Aorta (tissue), 5 donors: ENCODE data around the gene FAR1. TPM values are rescaled to one million over a fixed set of nuclear protein-coding genes. Genes with fewer than 3 reads are reported as not detected.

Experiments
- ATAC-seq: fragments of 200-7000 bp; cut with Tn5 transposase; one replicate; pipeline ENCODE4 v1.9.1; 2022; ENCODE audit warnings: moderate library complexity; ENCODE audit not compliant: low FRiP score
- DNase-seq, 2 donors: peaks; one replicate each; pipeline ENCODE4 v3.0.0-alpha.2; 2020
- H3K27ac ChIP-seq, 2 donors: one replicate each; pipeline ENCODE4 v1.5.1; 2013; ENCODE audit warnings: low read length in 2 of 2, mild to moderate bottlenecking in 2 of 2, moderate library complexity in 2 of 2, control low read depth in 1 of 2, inconsistent platforms in 1 of 2, low read depth in 1 of 2
- H3K27me3 ChIP-seq, 2 donors: one replicate each; pipeline ENCODE4 v1.6.1; 2013; ENCODE audit warnings: control low read depth in 1 of 2, low read length in 1 of 2, mild to moderate bottlenecking in 1 of 2, moderate library complexity in 1 of 2; ENCODE audit not compliant: insufficient read depth in 2 of 2, control insufficient read depth in 1 of 2
- H3K36me3 ChIP-seq, 2 donors: one replicate each; pipeline ENCODE4 v1.6.1; 2013; ENCODE audit warnings: control low read depth in 1 of 2, low read length in 1 of 2, mild to moderate bottlenecking in 1 of 2; ENCODE audit not compliant: insufficient read depth in 2 of 2, control insufficient read depth in 1 of 2
- H3K4me1 ChIP-seq, 2 donors: one replicate each; pipeline ENCODE4 v1.6.1; 2013; ENCODE audit warnings: low read length in 2 of 2, control low read depth in 1 of 2, mild to moderate bottlenecking in 1 of 2, moderate library complexity in 1 of 2; ENCODE audit not compliant: insufficient read depth in 2 of 2, control insufficient read depth in 1 of 2
- H3K4me3 ChIP-seq, 2 donors: one replicate each; pipeline ENCODE4 v1.5.1; 2013; ENCODE audit warnings: low read length in 2 of 2, control low read depth in 1 of 2, mild to moderate bottlenecking in 1 of 2
- H3K9me3 ChIP-seq: one replicate; pipeline ENCODE4 v1.6.1; 2013; ENCODE audit warnings: mild to moderate bottlenecking, low read length; ENCODE audit not compliant: control insufficient read depth
- WGBS, 2 donors: extraction: QIAGEN DNeasy Blood & Tissue Kit; methylation state at CpG; one replicate each; pipeline ENCODE4 v1.1.7; 2013; 5-methylcytosine and 5-hydroxymethylcytosine counted together
- intact Hi-C, 2 donors: fragments of 100-400 bp; cut with DNase I; formaldehyde crosslinking; loops; one replicate each; pipeline versions ENCODE4 v1.14.2 to v1.15.0; 2022
- polyA plus RNA-seq, 2 donors: library from polyadenylated mRNA; stranded (reverse); fragments of 200-250 nt; gene quantifications; one replicate each; pipeline ENCODE4 v1.2.3, GENCODE V29; 2013
- total RNA-seq, 2 donors: library from RNA; stranded (reverse); fragmentation: NEBNext Ultra II Directional; extraction: Animal tissue kit (Norgen Biotek cat#: 25700); gene quantifications; one replicate each; pipeline ENCODE4 v1.2.1, GENCODE V29; 2021
- donor health status: healthy with polysubstance abuse.
- donor health status: Bipolar disorder and iron deficiency.
- donor health status: DM: no; HTN: no; CAD: no.
- donor health status: DM: no; HTN: no; CAD: no.
- donor health status: DM: yes; HTN: yes; CAD: no.

Gene FAR1
- total and polyA plus RNA-seq, 4 donors = 13.4 to 81.8 (median 44.7) TPM

DNA sequence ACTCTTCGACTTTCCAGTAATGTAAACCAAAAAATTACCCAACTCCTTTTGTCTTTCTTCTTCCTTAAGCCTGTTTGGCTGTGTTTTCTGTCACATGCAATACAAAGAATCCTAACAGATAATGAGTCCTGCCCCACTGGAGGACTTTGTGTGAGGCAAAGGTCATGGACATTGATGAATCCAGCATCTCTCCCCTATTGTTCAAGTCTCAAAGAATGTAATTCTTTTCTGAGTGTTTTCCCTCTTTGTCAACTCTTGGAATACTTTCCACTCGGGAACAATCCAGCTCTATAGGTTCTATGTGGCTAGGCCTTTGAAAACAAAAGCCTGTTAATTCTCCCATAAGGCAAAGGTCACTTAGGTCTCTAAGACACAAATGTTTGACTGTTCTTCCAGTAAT lies 100.7 kb downstream of the FAR1 start:
- H3K9me3 ChIP-seq = no peaks in the 10 kb centered on the region
- no peaks in the 10 kb centered on the region for H3K27me3 ChIP-seq
- ATAC-seq = no peak
- H3K27ac ChIP-seq = no peak overlapping the region
- no peak for DNase-seq
- H3K36me3 ChIP-seq = no peaks in the 10 kb centered on the region
- H3K4me1 ChIP-seq = no peaks in the 10 kb centered on the region
- H3K4me3 ChIP-seq = no peak overlapping the region
- intact Hi-C loops = no loop called here
- WGBS, 2 donors = 63 to 75% methylated on average over 2 of the region's 2 CpGs

DNA sequence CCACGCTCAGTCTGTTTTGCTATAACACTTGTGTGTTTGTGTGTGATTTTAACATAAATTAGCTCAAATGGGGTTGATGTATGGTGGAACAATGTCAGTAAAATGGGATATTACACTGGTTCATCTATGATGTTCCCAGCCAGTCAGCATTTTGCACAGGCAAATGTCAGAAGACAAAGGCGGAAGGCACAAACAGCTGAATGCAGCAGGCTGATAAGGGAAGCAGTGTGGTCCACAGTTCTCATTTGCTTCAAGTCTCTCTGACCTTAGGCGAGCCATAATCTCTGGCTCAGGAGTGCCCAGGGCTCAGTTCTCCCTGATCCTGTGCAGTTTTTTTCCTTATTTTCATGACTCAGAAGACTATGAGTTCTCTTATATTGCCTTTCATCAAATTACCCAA lies 102.7 kb downstream of the FAR1 start:
- intact Hi-C loops = no loop called here
- no peak for DNase-seq

DNA sequence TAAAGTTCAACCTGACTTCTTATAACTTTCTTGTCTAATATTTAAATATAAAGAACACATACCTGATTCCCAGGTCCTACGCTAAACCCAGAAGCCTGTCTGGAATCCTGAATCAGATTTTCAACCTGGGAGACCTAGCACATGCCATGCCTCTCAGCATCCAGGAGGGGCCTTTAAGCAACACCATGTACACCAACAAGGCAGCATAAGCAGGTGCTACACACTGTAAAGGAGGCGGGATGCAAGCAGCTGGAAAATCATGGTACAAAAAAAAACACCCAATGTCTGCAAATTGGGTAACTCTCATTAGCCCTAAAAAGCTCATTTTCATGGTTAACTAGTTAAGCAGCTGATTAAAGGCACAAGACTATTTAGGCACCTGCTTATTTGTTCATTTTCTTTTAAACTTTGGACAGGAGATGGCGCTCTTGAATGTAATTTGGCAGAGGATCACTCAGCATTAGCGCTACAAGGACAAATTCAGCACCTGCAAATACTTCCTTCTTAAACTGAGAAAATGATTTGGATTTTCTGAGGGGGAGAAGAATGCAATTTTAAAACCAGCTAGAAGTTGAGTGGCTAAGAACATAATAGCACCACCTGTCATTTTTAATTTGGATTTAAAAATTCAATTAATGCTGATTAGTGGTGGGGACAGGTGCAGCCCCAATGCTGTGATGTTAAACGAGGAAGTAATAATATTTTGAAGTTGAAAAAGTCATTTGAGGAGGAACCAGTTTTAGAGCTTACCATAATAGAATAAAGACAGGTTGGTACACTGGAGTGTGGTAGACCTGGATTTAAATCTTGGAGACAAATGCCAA lies 104.0 kb downstream of the FAR1 start:
- DNase-seq = no peak
- H3K36me3 ChIP-seq = no peaks in the 10 kb centered on the region
- 35 to 37% methylated on average over 5 of the region's 5 CpGs for WGBS, 2 donors
- H3K27ac ChIP-seq = no peak overlapping the region
- H3K4me1 ChIP-seq = no peaks in the 10 kb centered on the region
- no peak overlapping the region for H3K4me3 ChIP-seq
- peaks cover 2% of the 10 kb centered on the region for H3K9me3 ChIP-seq
- intact Hi-C loops = no loop called here
- no peaks in the 10 kb centered on the region for H3K27me3 ChIP-seq
- no peak for ATAC-seq

More for the DNA sequence above, 102.7 kb downstream of the FAR1 start:
- WGBS, 2 donors = 86 to 91% methylated on average over 3 of the region's 3 CpGs
- H3K36me3 ChIP-seq = no peaks in the 10 kb centered on the region
- no peaks in the 10 kb centered on the region for H3K27me3 ChIP-seq
- ATAC-seq = no peak
- H3K9me3 ChIP-seq = peaks cover 2% of the 10 kb centered on the region
- H3K27ac ChIP-seq = no peak overlapping the region
- no peak overlapping the region for H3K4me3 ChIP-seq
- H3K4me1 ChIP-seq = no peaks in the 10 kb centered on the region

DNA sequence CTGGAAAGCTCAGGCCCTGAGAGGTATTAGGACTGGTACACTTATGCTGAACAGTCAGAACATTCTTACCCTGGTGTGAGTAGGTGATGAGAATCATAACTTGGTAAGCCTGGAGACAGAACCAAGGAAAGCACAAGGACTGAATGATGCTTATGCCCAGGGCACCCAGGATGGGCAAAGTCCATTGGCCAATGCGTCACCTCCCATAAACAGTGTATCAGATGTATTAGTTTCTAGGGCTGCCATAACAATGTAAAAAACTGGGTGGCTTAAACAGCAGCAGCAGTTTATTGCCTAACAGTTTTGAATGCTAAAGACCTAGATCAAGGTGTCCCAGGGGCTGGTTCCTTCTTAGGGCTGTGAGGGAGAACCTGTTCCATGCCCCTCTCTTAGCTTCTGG lies 107.0 kb downstream of the FAR1 start:
- 100% methylated on average over 1 of the region's 1 CpG for WGBS, 2 donors

DNA sequence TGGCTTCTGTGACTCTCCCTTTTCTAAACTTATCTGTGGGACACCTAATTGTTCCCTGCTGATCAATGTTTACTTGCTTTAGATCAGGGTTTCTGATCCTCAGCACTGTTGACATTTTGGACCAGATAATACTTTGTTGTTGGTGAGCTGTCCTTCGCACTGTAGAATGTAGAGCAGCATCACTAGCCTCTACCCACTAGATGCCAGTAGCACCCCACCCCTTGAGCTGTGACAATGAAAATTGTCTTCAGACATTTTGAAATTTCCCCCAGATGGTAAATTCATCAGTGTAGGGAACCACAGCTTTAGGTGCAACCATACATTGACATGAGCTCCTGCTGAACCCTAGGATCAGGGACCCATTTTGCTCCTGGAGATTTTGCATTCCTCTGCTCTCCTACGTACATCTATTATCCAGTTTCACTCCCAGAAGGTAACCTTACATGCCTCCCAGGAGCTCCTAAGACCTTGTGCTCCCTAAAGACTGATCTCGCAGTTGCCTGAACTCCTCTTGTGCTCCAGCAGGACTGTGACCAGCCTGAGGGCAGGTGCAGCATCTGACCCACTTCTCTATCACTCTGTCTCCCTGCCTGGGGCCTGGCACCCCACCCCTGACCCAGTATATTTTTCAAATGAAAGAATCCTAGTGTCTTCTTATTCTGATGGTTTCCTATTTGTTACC lies 107.8 kb downstream of the FAR1 start:
- Histone ChIP-seq H3K4me1 (no peaks in the 10 kb centered on the region), H3K9me3 (peaks cover 2% of the 10 kb centered on the region), H3K36me3 (no peaks in the 10 kb centered on the region), H3K27ac (no peak overlapping the region), H3K27me3 (no peaks in the 10 kb centered on the region), H3K4me3 (no peak overlapping the region)
- ATAC-seq = no peak
- DNase-seq = no peak
- intact Hi-C loops = no loop called here
- WGBS, 2 donors = 90 to 94% methylated on average over 3 of the region's 3 CpGs

More for the DNA sequence above, 107.0 kb downstream of the FAR1 start:
- ATAC-seq = no peak
- intact Hi-C loops = no loop called here
- Histone ChIP-seq H3K36me3 (no peaks in the 10 kb centered on the region), H3K4me1 (no peaks in the 10 kb centered on the region), H3K4me3 (no peak overlapping the region), H3K27me3 (no peaks in the 10 kb centered on the region), H3K27ac (no peak overlapping the region), H3K9me3 (peaks cover 2% of the 10 kb centered on the region)
- DNase-seq = no peak

DNA sequence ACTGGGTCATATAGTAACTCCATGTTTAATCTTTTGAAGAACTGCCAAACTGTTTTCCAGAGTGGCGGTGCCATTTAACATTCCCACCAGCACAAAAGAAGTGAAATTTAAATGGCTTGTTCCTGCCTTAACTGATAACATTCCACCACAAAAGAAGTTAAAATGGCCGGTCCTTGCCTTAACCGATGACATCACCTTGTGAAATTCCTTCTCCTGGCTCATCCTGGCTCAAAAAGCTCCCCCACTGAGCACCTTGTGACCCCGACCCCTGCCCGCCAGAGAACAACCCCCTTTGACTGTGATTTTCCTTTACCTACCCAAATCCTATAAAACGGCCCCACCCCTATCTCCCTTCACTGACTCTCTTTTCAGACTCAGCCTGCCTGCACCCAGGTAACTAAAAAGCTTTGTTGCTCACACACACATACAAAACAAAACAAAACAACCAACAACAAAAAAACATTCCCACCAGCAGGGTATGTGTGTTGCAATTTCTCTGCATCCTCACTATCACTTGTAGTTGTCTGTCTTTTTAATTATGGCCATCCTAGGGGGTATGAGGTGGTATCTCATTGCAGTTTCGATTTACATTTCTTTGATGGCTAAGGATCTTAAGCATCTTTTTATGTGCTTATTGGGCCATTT lies 109.0 kb downstream of the FAR1 start:
- DNase-seq (no peak), ATAC-seq (no peak)
- Histone ChIP-seq H3K27ac (no peak overlapping the region), H3K9me3 (peaks cover 2% of the 10 kb centered on the region), H3K27me3 (no peaks in the 10 kb centered on the region), H3K36me3 (no peaks in the 10 kb centered on the region), H3K4me1 (no peaks in the 10 kb centered on the region), H3K4me3 (no peak overlapping the region)
- WGBS, 2 donors = 20 to 26% methylated on average over 7 of the region's 7 CpGs
- intact Hi-C loops = no loop called here

DNA sequence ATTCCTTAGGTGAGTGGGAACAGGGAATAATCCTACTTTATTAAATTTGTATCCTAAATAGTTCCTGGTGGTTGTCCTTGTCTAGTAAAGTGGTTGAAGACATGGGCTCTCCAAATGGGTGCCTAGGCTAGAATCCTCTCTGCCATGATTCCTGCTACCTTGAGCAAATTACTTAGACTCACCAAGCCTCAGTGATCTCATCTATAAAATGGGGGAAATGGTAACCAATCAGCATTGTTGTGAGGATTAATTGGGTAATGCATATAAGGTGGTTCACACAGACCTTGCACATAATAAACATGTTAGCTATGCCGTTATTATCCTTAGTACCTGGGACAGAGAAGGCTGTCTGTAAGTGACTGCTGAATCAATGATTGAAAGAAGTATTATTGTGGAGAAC lies 109.9 kb downstream of the FAR1 start:
- no peak for ATAC-seq
- WGBS, 2 donors = 81 to 85% methylated on average over 1 of the region's 1 CpG
- no peak overlapping the region for H3K4me3 ChIP-seq
- no peaks in the 10 kb centered on the region for H3K4me1 ChIP-seq
- H3K9me3 ChIP-seq = peaks cover 2% of the 10 kb centered on the region
- DNase-seq = no peak
- H3K36me3 ChIP-seq = no peaks in the 10 kb centered on the region
- H3K27ac ChIP-seq = no peak overlapping the region
- intact Hi-C loops = no loop called here
- H3K27me3 ChIP-seq = no peaks in the 10 kb centered on the region

DNA sequence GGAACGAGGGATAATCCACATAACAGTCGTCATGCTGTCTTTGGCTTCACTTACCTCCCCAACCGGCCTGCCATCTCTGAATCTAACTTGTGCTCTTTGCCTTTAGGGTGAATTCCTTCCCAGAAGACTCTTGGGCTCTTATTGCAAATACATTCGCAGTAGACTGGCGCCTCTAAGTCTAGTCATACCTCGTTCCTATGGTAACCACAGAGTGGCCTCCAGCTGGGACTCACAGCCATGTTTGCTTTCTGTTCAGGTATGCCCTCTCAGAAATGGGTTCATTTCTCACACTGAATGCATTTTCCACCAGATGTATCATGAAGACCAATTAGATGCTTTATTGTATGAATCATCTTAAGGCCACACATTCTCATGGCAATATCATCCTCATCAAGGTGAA lies 112.7 kb downstream of the FAR1 start:
- H3K36me3 ChIP-seq = no peaks in the 10 kb centered on the region
- no peaks in the 10 kb centered on the region for H3K9me3 ChIP-seq
- H3K4me3 ChIP-seq = no peak overlapping the region
- no peaks in the 10 kb centered on the region for H3K4me1 ChIP-seq
- no peak for ATAC-seq
- DNase-seq = no peak
- WGBS, 2 donors = 80 to 89% methylated on average over 6 of the region's 6 CpGs
- no peak overlapping the region for H3K27ac ChIP-seq
- intact Hi-C loops = no loop called here
- no peaks in the 10 kb centered on the region for H3K27me3 ChIP-seq
